ENCODE results near the gene ADRM1.

The ADRM1 gene

DNA sequence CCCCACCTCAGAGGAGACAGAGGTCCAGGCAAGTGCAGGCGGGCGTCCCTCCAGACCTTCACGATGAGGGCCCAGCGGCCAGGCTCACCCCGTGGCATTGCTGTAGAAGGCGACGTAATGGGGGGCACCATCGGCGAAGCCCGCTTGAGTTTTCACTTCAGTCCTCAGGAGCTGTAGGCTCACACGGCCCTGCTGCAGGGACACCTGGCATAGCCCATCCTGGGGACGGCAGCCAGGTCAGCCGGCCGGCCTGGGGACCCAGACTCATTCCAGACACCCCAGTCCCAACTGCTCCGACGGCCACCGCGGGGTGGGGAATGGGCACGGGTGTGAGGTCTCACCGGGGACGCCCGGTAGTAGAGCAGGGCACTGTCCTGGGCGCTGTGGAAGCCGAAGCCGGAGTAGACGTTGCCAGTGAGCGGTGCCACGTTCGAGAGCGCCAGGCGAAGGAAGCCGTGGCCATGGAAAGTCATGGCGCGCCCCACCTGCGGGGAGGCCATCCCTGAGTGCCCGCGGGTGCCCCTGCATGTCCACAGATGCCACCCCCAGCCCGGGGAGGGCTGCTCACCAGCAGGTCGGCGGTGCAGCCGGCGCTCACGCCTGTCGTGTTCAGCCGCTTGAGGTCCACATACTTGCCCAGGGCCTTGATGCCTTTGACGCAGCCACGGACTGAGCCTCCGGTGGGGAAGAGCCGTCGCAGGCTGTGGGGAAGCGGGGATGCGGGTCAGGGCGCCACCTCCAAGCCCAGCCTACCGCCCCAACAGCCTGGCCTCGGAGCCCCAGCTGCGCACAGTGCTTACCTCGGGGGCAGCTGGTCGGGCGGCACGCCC is 9.2 kb downstream of the ADRM1 start:
- DNase-seq (ENCODE audit: low read depth), result no peak

DNA sequence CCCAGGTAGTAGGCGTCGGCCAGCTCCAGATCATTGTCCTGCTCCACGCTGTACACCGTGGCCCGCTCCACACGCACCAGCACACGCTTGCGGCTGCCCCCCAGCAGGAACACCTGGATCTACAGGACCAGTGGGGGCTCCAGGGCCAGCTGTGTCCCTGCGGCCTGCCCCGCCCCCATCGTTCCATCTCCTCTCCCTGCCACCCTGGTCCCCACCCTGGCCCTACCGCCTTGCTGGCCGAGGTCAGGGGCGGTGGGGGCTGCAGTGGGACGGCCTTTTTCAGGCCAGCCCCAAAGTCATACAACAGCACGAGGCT is 9.8 kb downstream of the ADRM1 start:
- DNase-seq (ENCODE audit: low read depth), result no peak

DNA sequence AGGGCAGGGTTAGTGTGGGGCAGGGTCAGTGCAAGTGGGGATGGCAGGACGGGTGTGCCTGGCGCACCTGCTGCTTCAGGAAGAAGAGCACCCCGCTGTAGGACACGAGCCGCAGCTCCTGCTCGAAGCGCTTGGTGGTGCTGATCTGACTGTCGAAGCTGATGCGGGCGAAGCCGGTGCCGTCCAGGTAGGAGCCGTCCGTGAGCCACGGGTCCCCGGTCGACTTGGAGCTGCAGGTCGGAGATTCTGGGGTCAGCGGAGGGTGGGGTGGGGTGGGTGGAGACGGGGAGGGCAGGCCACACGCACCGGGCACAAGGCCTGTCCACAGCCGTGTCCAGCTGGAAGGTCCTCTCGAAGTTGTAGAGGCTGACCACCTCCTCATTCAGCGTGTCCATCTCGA is 10.2 kb downstream of the ADRM1 start:
- no peak for DNase-seq (ENCODE audit: low read depth)

DNA sequence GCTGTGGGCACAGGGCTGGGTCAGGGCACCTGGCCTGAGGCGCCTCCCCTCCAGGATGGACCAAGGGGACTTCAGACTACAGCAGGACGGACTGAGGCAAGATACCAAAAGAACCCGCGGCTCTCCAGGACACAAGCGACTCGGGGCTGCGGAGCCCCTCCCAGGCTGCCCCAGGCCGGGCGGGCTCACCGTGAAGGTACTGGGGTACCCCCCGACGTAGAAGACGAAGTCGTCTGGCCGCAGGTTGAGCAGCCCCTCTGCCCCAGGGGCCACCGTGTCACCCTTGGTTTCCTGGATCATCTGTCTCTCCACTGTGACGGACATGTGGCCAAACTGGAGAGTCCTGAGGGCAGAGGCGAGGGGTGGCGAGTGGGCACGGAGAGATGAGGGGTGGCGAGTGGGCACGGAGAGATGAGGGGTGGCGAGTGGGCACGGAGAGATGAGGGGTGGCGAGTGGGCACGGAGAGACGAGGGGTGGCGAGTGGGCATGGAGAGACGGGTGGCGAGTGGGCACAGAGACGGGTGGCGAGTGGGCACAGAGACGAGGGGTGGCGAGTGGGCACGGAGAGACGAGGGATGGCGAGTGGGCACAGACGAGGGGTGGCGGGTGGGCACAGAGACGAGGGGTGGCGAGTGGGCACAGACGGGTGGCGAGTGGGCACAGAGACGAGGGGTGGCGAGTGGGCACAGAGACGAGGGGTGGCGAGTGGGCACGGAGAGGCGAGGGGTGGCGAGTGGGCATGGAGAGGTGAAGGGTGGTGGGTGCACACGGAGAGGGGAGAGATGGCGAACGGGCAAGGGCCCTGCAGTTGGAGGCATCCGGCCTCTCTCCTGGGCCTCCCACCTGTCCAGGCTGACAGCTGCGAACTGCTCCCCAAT is 10.9 kb downstream of the ADRM1 start:
- no peak for DNase-seq (ENCODE audit: low read depth)

DNA sequence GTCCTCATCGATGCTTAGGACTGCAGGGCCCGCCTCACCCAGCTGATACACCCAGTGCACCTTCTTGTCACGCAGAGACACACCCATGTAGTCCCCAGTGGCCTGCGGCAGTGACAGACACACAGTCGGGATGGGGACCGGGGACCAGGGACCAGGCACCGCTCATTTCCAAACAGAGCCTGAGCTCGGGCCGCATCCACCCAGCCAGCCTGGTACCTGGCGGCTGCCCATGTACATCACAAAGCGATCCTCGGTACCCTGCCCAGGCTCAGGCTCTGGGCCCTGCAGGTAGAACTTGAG is 11.5 kb downstream of the ADRM1 start:
- no peak for DNase-seq (ENCODE audit: low read depth)

DNA sequence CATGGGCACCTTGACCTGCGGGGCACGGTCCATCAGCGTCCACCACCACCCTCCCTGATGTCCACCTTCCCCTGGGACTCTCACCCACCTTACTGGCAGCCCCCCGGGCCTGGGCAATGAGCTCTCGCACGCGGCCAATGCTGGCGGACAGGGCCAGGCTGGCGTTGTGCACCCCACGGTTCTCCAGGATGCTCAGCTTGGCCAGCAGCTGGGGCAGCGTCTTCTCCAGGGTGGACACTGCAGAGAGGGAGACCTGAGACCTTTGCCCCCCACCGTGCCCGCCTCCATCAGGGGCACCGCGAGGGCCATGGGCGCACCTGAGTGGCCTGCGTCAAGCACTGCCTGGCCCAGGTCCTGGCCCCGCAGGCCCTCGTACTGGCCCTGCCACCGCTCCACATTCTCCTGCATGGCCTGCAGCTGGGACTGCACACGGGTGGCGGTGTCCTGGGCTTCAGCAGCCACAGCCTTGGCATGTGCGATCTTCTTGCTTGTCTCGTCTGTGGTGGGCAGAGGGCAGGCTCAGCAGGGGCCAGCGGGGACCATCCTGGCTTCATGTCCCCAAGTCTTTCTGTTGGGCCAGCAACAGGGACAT is 12.0 kb downstream of the ADRM1 start:
- no peak for DNase-seq (ENCODE audit: low read depth)

DNA sequence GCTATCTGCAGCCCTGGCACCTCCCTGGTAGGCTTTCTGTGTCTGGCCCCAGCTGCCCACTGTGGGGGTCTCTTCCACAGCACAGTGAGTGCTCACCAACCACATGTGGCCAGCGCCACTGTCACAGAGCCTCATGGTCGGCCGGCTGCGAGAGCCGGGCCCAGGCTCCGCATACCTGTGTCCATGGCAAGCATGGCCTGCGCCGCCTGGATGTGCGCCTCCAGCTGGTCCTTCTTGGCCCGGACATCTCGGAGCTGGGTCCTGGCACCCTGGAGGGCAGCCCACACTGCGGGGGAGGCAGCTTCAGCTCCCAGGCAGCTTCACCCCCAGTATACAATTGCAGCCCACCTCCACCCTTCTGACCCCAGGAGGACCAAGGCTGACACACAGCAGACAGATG is 13.0 kb downstream of the ADRM1 start:
- no peak for DNase-seq (ENCODE audit: low read depth)

DNA sequence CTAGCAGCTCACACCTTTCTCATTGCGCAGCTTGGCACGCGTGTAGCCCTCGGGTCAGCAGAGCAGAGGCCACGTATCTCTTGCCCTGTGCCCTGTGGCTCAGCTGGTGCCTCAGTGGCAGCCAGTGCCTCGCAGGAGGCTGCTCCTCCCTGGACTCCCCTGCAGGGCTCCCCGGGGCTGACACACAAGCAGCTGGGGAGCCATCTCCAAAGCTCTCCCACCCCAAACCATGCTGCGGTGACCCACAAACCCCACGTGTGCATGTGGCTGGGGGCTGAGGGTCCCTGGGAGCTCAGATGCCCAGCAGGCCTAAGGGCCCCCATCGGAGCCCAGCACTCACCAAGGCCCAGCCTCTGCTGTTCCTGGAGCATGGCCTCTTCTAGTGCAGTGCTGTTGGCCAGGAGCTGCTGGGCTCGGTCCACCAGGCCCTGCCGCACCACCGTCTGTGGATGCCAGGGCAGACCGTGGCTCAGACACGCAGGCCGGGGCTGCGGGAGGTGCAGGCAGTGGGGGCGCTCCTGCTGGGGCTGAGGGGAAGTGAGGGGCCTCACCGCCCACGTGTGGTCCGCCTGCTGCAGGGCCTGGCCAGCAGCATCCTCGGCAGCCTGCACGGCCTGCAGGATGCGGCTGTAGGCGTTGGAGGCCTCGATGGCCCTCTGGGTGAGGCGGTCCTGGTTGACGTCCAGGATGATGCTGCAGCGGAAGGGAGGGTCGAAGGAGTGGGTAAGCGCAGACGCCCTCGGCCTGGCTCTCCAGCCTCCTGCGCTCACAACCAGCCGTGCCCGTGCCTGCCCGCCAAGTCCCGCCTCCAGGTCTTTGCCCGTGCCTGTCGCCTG is 13.8 kb downstream of the ADRM1 start:
- no peak for DNase-seq (ENCODE audit: low read depth)

DNA sequence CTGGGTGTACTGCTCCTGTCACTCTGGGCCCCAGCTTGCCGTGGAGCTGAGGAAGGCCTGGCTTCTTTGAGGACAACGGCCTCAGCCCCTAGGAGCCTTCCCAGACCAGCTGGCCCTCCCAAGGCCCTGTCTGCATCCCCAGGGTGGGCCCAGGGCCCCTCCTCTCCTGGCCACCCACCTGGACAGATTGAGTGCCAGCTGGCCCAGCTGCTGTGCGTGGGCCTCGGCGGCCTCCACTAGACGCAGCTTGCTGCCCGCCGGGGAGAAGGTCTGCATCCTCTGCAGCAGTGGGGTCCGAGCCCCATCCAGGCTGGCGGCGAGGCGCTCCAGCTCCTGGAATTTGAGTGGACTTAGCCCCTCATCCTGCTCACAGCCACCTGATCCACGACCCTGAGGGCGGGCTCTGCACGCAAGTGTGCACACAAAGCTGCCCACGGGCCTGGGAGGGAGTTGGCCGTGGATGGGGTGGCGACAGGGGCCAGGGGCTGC is 14.4 kb downstream of the ADRM1 start:
- no peak for DNase-seq (ENCODE audit: low read depth)

DNA sequence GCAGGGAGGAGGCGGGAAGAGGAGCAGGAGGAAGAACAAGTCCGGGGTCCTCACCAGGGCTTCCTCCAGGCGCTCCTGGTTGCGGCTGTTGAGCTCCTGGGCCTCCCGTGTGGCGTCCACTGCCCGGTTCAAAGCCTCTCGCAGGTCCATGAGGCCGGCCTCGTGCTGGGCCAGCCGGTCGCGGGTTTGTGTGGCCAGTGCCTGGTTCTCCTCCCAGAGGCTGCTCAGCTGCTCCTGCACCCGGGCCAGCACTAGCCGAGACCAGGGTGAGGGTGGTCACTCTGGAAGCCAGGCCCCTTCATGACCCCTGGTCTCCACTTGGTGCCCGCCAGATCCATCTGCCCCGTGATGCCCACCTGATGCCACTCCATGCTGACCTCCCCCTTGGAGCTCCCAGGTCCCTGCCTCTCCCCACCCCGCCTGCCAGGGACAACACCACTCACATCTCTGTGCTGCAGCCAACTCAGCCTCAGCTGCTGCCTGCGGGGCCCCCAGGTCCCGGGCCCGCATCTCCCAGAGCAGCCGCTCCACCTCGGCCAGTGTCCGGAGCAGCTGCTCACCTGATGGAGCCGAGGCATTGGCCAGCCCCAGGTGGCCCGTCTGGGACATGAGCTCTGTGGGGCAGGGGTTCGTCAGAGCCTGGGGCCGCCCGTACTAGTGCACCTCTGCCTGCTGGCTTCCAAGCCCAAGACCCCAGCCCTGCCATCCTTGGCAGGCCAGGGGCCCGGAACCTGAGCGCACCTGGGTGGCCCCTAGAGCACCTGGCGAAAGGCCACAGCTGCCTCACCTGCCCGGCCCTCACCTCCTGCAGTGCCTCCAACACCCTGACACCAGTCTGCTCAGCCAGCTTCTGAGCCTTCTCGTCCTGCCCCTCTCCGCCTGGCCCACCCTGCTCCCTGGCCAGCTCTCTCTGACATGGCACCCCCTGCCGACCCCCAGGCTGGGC is 15.9 kb downstream of the ADRM1 start:
- no peak for DNase-seq (ENCODE audit: low read depth)

DNA sequence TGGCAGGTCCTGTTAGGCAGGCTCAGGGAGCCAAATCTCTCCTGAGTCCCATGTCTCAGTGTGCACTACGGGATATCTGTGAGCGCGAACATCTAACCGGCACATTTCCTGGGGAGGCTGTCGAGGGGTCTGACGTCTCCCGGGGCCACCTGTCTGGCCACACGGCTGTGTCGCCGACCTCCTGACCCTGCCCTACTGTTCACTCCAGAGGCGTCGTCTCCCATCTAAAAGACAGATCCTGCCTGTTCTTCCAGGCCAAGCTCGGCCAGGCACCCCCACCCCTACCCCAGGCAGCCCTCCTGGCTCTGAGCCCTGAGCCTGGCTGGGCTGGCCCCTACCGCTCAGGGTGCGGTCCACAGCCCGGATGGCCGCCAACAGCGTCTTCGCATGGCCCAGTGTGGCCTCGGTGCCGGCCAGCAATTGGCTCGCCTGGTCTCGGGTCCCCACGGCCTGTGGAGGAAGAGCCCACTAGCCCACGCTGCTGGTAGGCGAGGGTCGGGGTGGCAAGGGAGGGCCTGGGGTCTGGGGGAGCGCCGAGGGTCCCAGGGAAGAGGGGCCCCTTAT is 16.6 kb downstream of the ADRM1 start:
- no peak for DNase-seq (ENCODE audit: low read depth)

DNA sequence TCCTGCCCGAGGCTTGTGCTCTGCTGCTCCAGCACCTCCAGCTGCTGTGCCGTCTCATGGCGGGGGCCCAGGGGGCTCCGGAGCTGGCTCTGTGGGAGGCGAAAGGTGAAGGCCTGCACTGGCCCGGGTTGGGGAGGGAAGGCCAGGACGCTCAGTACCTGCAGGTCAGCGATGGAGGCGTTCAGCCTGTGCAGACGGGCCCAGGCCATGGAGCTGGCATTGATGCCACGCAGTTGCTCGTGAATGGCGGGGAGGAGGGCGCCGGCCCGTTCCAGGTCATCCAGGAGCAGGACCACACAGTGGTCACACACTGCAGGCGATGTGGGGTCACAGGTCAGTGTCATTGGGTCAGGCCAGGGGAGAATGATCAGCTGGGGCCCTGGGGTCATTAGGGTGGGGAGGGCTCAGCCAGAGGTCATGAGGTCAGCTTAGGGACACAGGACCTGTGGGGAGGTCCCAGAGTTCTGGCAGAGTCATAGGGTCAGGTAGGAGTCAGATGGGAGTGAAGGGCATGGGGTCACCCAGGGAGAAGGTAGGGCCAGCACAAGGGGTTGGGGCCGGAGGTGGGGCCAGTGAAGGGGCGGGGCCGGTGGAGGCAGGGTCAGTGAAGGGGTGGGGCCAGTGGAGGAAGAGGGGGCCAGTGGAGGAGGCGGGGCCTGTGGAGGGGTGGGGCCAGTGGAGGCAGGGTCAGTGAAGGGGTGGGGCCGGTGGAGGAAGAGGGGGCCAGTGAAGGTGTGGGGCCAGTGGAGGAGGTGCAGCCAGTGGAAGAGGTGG is 18.0 kb downstream of the ADRM1 start:
- no peak for DNase-seq (ENCODE audit: low read depth)

DNA sequence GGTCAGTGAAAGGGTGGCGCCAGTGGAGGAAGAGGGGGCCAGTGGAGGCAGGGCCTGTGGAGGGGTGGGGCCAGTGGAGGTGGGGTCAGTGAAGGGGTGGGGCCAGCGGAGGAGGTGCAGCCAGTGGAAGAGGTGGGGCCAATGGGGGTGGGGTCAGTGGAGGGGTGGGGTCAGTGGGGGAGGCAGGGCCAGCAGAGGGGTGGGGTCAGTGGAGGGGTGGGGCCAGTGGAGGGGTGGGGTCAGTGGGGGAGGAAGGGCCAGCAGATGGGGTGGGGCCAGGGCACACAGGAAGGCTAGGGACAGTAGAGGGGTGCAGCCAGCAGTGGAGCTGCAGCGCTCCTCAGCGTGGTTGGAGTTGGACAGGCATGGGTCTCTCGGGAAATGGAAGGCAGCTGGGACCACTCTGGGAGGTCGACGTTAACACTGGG is 18.7 kb downstream of the ADRM1 start:
- no peak for DNase-seq (ENCODE audit: low read depth)

DNA sequence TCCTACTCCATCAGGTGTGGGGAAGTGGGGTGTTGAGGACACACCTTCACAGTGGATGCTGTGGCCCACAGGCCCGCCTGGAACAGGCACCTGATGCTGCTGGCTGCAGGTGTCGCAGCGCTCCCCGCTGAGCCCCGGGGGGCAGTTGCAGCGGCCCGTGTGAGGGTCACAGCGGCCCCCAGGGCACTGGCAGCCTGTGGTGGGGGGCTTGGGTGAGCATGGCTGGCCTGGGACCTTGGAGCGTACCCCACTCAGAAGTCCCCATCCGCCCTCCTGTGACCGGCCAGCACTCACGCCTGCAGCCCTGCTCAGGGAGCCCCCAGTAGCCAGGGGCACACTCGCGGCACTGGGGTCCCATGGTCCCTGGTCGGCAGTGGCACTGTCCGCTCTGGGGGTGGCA is 19.2 kb downstream of the ADRM1 start:
- DNase-seq (ENCODE audit: low read depth), result no peak

DNA sequence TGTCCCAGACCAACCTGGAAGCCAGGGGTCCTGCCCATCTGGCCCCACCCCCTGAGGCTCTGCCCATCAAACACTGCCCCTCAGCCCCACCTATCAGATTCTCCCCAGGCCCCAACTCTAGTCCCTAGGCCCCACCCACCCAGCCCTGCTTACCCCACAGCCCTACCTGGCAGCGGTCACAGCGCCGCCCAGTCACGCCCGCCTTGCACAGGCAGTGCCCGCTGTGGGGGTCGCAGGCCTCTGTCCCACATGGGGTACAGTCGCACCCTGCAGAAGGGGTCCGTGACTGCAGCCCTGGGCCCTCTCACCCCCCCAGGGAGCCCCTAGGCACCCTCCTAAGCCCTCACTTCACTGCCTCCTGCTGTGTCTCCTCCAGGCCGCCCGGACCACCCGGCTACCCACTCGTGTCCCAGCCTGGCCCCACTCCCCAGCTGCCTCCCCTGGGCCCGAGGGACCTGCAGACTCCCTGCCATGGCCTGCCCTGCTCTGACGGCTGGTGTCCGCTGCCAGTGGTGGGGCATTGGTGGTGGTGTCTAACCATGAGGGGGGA is 19.8 kb downstream of the ADRM1 start:
- no peak for DNase-seq (ENCODE audit: low read depth)

DNA sequence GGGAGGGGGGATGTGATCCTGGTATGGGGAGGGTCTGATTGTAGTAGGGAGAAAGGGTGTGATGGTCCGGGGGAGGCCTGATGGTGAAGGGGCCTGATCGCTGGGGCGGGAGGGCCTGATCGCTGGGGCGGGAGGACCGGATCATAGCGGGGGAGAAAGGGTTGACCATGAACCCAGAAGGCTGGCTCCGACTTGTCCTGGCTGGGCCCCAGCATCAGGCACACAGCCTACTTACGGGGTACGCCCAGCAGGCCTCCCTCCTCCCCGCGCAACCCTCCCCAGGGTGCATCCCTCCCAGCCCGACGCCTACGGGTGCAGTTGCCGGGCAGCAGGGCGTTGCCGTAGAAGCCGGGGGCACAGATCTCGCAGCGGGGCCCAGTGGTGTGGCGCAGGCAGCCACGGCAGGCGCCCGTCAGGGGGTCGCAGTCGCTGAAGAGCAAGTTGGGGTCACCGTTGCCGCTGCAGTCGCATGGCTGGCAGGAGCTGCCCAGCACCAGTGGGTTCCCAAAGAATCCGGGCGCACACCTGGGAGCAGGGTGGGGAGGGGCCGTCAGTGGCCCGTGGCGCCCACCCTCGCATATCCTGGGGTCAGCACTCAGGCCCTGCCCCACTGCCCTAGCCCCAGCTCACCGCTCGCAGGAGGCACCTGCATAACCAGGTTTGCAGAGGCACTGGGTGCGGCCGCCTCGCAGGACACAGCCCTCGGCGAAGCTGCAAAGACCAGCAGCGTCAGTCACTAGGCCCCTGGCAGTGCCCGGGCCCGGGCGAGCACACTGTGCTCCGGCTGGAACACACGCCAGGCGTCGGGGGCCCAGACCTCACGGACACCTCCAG is 20.6 kb downstream of the ADRM1 start:
- no peak for DNase-seq (ENCODE audit: low read depth)

DNA sequence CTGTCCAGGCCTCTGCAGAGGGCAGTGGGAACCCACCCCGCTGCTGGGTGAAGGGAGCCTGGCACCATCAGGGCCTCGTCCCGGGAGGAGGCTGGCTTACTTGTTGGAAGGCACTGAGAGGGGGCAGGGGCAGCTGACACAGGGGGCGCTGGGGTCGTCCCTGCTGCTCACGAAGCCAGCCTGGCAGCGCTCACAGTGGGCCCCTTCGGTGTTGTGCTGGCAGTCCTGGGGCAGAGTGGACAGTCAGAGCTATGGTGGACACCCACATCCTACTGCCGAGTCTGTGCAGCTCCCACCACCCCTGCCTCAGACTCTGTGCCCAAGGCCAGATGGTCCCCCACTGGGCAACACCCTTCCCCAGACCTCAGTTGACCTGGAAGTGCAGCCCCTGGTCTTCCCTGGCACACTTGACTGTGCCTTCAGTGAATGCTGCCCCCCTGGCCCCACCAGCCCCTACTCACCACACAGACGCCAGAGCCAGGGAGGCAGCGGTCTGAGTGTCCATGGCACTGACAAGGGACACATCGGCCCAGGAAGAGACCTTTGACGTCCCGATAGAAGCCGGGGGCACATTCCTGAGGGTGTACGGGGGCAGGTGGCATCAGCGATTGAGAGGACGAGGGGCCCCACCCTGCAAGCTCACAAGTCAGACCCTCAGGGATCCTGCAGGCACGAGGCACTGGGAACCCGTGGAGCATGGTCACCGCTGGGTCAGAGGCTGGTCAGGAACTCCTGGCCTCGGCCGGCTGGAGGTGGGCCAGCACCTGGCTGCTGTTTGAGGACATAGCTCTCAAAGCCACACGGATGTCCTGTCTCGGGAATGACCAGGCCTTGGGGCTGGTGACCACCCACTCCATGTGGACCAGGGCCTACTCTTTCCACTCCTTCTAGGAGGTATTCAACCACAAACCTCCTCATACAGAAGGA is 21.4 kb downstream of the ADRM1 start:
- DNase-seq (ENCODE audit: low read depth), result no peak

Data from GM04503 (cell line).